ENCODE results near the gene ASTN2. TPM values are rescaled to one million over a fixed set of nuclear protein-coding genes. Genes with fewer than 3 reads are reported as not detected.

The ASTN2 gene
- total and polyA plus RNA-seq, 2 donors (not counting 3 experiments of a cell fraction or from before 2014, with no cell fraction given) = 1.0 to 1.9 TPM

DNA sequence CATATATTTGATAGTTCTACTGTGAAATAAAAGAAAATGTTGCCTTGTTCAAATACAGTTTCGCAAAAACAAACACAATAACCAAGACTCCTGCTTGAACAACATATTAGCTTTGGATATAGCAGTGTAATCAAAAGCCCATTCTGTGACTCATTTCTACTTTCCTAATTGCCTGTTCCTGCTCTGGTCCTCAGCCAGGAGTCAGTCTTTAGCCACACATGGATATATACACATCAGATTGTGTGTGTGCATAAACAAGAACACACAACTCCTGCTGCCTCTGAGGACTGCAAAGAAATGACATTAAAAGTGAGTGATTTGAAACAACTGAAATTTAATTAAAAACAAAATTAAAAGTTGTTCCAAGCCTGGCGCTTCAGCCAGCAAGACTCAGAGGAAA is 393.0 kb downstream of the ASTN2 start:
- Histone ChIP-seq H4K20me1 (replicated peaks; ENCODE audit: control insufficient read depth, extremely low read depth, insufficient read depth, low read length) (no peaks in the 10 kb centered on the region), H2AFZ (ENCODE audit: low read depth, low read length) (no peak overlapping the region), H3K4me3 (replicated peaks in 1 of 3; ENCODE audit: insufficient read depth in 1 of 3, low read depth in 1 of 3, low read length in 3 of 3) (no peak overlapping the region), H3K4me2 (ENCODE audit: insufficient read depth, low read length) (no peak overlapping the region), H3K27me3 (ENCODE audit: control insufficient read depth in 2 of 2, insufficient read depth in 2 of 2, low read length in 2 of 2) (no peaks in the 10 kb centered on the region), H3K27ac (ENCODE audit: insufficient read depth, low read depth, low read length) (no peak overlapping the region), H3K9me1 (replicated peaks; ENCODE audit: control insufficient read depth, extremely low read depth, insufficient read depth, low read length) (no peaks in the 10 kb centered on the region), H3K4me1 (ENCODE audit: control insufficient read depth, extremely low read depth, insufficient read depth, low read length) (no peaks in the 10 kb centered on the region), H3K79me2 (ENCODE audit: control insufficient read depth, insufficient read depth, low read length) (no peaks in the 10 kb centered on the region), H3K9me3 (replicated peaks; ENCODE audit: control insufficient read depth, insufficient read depth, low read length) (peaks cover 1% of the 10 kb centered on the region), H3K9ac (replicated peaks; ENCODE audit: extremely low read depth, insufficient read depth, low read length) (no peak overlapping the region), H3K36me3 (ENCODE audit: control insufficient read depth in 2 of 2, extremely low read depth in 1 of 2, insufficient read depth in 2 of 2, low read length in 2 of 2) (no peaks in the 10 kb centered on the region)
- BruUV-seq (replicated peaks) = no TSS peak
- no peak for FAIRE-seq
- TF ChIP-seq JUN (IDR thresholded peaks at IDR 0.05; ENCODE audit: borderline replicate concordance, insufficient read depth, insufficient read length, low read depth) = no peak
- TF ChIP-seq FOS (IDR thresholded peaks at IDR 0.05; ENCODE audit: borderline replicate concordance, insufficient read depth, low read length) = no peak
- TF ChIP-seq POLR2AphosphoS5 (IDR thresholded peaks at IDR 0.05; ENCODE audit: insufficient read depth, low read depth, low read length) = no peak
- TF ChIP-seq POLR2A (IDR thresholded peaks at IDR 0.05; ENCODE audit: low read depth, low read length) = no peak
- no peak for TF ChIP-seq EZH2 (IDR thresholded peaks at IDR 0.05; ENCODE audit: borderline replicate concordance, low read depth, low read length, severe bottlenecking)
- TF ChIP-seq CTCF (IDR thresholded peaks at IDR 0.05; ENCODE audit: extremely low read depth in 1 of 2, insufficient read depth in 1 of 2, low read depth in 1 of 2, low read length in 2 of 2) = no peak
- TF ChIP-seq GATA2 (IDR thresholded peaks at IDR 0.05; ENCODE audit: insufficient read depth, insufficient read length, low read depth, low read length) = no peak
- no peak for TF ChIP-seq MAX (IDR thresholded peaks at IDR 0.05; ENCODE audit: insufficient read depth, insufficient read length)
- TF ChIP-seq MYC (IDR thresholded peaks at IDR 0.05; ENCODE audit: low read depth, low read length) = no peak
- CTCF ChIA-PET = no interaction called here
- POLR2A ChIA-PET = no interaction called here
- DNase-seq (ENCODE audit: low read depth, low spot score) = no peak
- intact Hi-C loops (cut with micrococcal nuclease) = no loop called here
- dilution Hi-C loops (cut with MboI; ENCODE audit: extremely low pct_ligation_motif_present, low sequenced_read_pairs) = no loop called here

Measured in endothelial cell of umbilical vein (primary cell).